ENCODE measurements around the gene RALA.

The RALA gene

DNA sequence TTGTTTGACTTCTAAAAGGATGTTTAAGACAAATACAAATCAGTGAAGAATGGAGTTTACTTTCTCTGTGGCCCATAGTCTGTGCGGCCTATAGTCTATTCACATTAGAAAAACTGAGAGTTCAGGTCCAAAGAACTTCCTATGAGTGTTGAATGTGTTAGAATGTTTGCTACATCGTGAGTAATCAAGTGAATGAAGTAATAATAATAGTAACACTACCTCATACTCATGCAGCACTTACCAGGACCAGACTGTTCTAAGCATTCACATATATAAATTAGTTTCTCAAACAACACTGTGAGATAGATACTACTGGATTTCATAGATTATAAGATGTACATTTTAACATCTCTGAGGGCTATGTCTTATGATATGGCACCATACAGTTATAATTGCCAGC, 70.4 kb downstream of the RALA start:
- Histone ChIP-seq H3K9ac (ENCODE audit: low read depth, low read length) (no peak overlapping the region), H3K9me3 (ENCODE audit: control insufficient read depth, insufficient read depth, low read length) (no peaks in the 10 kb centered on the region), H3K36me3 (ENCODE audit: insufficient read depth, low read length) (peaks cover 17% of the 10 kb centered on the region), H3K4me1 (ENCODE audit: insufficient read depth, low read length) (no peaks in the 10 kb centered on the region)

DNA sequence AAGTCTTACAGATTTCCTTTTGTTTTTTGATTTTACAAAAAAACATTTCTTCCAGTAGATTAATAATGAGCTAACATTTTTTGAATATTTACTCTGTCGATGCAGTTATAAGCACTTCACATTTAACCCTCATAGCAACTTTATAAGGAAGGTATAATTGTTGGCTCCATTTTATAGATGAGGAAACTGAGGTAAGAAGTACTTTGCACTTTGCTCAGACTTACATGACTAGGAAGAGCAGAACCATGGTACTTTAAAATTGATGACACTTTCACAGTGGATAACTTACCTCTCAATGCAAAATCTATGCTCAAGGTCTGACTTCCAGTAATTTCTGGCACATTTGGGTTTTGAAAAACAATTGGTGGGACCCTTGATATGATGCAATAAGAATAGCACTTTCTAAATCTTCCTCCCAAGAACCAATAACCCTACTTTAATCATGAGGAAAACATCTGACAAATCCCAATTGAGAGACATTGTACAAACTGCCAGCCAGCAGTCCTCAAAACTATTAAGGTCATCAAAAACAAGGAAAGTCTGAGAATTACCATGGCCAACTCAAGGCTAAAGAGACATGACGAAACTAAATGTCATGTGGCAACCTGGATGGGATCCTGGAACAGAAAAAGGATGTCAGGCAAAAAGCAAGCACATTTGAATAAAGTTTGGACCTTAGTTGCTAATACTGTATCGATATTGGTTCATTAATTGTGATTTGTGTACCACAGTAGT, 72.6 kb downstream of the RALA start:
- Histone ChIP-seq H3K9ac (ENCODE audit: low read depth, low read length) (no peak overlapping the region), H3K4me1 (ENCODE audit: insufficient read depth, low read length) (no peaks in the 10 kb centered on the region), H3K36me3 (ENCODE audit: insufficient read depth, low read length) (peaks cover 24% of the 10 kb centered on the region), H3K9me3 (ENCODE audit: control insufficient read depth, insufficient read depth, low read length) (no peaks in the 10 kb centered on the region)

DNA sequence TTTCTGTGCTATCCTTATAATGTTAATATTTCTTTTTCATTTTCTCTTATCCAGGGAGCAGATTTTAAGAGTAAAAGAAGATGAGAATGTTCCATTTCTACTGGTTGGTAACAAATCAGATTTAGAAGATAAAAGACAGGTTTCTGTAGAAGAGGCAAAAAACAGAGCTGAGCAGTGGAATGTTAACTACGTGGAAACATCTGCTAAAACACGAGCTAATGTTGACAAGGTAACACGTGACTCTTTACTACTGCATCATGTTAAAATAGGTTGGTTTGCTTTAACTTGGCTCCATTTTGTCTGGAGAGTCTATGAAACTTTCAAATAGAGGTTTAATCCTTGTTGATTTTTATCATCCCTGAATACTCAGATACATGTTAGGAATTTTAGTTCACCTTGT, 73.3 kb downstream of the RALA start:
- no peaks in the 10 kb centered on the region for H3K9me3 ChIP-seq (ENCODE audit: control insufficient read depth, insufficient read depth, low read length)
- no peaks in the 10 kb centered on the region for H3K4me1 ChIP-seq (ENCODE audit: insufficient read depth, low read length)
- H3K9ac ChIP-seq (ENCODE audit: low read depth, low read length) = no peak overlapping the region
- H3K36me3 ChIP-seq (ENCODE audit: insufficient read depth, low read length) = peaks cover 24% of the 10 kb centered on the region

DNA sequence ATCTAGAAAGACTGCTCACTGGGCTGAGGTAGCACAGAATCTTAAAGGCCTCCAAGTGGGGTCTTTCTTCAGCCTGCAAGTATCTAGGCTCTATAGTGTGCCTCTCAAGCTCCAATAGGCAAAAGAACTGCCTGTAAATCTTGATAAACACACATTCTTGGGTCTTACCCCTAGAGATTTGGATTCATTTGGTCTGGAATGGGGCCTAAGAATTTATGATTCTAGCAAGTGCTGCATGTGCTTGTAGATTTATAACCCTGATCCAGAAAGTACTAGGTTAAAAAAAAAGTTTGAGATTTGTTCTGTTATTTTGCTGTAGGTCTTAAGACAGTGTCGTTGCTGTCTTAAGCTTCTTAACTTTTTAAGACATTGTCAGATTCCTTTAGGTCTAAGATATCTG, 74.1 kb downstream of the RALA start:
- Histone ChIP-seq H3K9me3 (ENCODE audit: control insufficient read depth, insufficient read depth, low read length) (no peaks in the 10 kb centered on the region), H3K9ac (ENCODE audit: low read depth, low read length) (no peak overlapping the region), H3K4me1 (ENCODE audit: insufficient read depth, low read length) (no peaks in the 10 kb centered on the region), H3K36me3 (ENCODE audit: insufficient read depth, low read length) (peaks cover 23% of the 10 kb centered on the region)

DNA sequence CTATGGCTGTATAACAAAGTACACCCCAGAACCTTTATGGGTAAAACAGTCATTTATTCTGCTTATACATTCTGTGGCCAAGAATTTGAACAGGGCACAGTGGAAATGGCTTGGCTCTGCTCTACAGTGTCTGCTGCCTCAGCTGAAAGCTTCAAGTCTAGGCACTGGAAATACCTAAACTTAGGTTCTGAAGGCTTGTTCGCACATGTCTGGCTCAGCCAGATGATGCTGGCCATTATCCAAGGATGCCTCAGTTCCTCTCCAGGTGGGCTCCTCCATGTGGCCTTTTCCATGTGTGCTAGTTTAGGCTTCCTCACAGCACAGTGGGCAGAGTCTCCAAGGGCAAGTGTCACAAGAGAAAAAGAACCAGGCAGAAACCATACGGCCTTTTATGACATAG, 76.8 kb downstream of the RALA start:
- Histone ChIP-seq H3K4me1 (ENCODE audit: insufficient read depth, low read length) (no peaks in the 10 kb centered on the region), H3K9ac (ENCODE audit: low read depth, low read length) (no peak overlapping the region), H3K9me3 (ENCODE audit: control insufficient read depth, insufficient read depth, low read length) (no peaks in the 10 kb centered on the region), H3K36me3 (ENCODE audit: insufficient read depth, low read length) (peaks cover 20% of the 10 kb centered on the region)

DNA sequence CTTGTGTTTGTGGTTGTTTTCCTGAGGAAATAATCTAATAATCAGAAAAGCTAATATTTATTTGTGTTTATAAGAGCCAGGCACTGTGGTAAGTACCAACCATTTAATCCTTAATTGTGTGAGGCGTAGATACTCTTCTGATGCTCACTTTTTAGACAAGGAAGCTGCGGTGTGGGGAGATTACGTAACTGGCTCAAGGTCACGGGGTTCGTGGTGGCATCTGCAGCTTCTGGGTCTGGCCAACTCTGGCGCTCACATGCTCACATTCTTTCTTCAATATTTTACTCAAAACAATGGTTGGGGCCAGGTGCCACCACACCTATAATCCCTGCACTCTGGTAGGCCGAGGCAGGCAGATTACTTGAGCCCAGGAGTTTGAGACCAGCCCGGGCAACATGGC, 77.6 kb downstream of the RALA start:
- H3K4me1 ChIP-seq (ENCODE audit: insufficient read depth, low read length) = no peaks in the 10 kb centered on the region
- no peaks in the 10 kb centered on the region for H3K9me3 ChIP-seq (ENCODE audit: control insufficient read depth, insufficient read depth, low read length)
- no peak overlapping the region for H3K9ac ChIP-seq (ENCODE audit: low read depth, low read length)
- peaks cover 20% of the 10 kb centered on the region for H3K36me3 ChIP-seq (ENCODE audit: insufficient read depth, low read length)

DNA sequence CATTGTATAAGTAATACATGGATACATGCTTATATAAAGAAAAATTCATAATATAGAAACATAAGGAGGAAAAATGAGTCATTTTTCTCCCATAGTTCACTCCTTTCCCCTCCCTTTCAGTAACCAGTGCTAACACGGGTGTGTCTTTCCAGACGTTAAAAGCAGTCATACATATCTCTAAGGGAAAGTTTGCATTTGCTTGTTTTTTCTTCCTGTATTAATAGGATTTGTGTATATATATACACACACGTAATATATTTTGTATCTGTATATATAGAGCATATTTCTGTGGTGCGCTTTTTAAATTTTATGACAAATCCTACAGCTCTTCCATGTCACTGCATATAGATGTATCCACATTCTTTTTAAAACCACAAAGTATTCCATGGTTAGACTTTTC, 78.8 kb downstream of the RALA start:
- Histone ChIP-seq H3K9ac (ENCODE audit: low read depth, low read length) (no peak overlapping the region), H3K9me3 (ENCODE audit: control insufficient read depth, insufficient read depth, low read length) (no peaks in the 10 kb centered on the region), H3K36me3 (ENCODE audit: insufficient read depth, low read length) (peaks cover 14% of the 10 kb centered on the region), H3K4me1 (ENCODE audit: insufficient read depth, low read length) (no peaks in the 10 kb centered on the region)

- no peaks in the 10 kb centered on the region for H3K4me1 ChIP-seq (ENCODE audit: insufficient read depth, low read length)
- no peak overlapping the region for H3K9ac ChIP-seq (ENCODE audit: low read depth, low read length)
- no peaks in the 10 kb centered on the region for H3K9me3 ChIP-seq (ENCODE audit: control insufficient read depth, insufficient read depth, low read length)
- H3K36me3 ChIP-seq (ENCODE audit: insufficient read depth, low read length) = peaks cover 10% of the 10 kb centered on the region
These were observed 79.8 kb downstream of the RALA start for GRCh38 chr7:39703144-39703543.

DNA sequence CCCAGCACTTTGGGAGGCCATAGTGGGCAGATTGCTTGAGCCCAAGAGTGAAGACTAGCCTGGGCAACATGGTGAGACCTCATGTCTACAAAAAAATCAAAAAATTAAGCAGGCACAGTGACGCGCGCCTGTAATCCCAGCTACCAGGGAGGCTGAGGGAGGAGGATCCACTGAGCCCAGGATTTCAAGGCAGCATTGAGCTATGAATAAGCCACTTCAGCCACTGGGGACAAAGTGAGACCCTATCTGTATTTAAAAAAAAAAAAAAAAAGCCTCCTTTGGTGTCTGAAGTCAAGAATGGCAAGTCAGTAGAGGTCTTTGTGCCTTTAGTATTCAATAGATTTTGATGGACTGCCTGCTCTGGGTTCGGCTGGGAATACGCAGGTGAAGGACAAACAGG, 85.7 kb downstream of the RALA start:
- H3K4me1 ChIP-seq (ENCODE audit: insufficient read depth, low read length) = no peaks in the 10 kb centered on the region
- no peaks in the 10 kb centered on the region for H3K36me3 ChIP-seq (ENCODE audit: insufficient read depth, low read length)
- H3K9ac ChIP-seq (ENCODE audit: low read depth, low read length) = no peak overlapping the region
- H3K9me3 ChIP-seq (ENCODE audit: control insufficient read depth, insufficient read depth, low read length) = no peaks in the 10 kb centered on the region

DNA sequence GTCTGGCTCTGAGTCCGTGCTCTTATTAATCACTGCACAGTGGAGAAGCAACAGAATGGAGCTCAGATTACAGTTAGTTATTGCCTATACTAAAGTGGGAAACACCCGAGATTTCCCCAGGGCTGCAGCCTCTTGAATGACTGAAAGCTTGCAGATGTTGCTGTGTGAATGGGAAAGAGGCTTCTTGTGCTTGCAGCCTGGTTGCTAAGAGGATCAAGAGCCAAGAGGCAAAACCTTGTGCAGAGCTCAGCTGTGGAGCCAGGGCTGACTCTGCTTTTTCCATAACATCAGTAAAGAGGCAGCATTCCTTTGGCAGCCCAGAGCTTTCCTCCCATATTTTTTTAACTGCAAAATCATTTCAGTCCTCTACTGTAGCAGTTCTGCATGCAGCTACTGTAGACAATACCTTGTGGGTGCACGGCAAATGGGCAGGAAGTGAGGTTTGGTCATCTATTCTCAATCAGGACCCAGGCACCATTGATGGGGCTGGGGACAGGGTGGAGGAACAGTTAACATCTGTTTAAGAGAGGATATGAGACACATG, 86.5 kb downstream of the RALA start:
- Histone ChIP-seq H3K9ac (ENCODE audit: low read depth, low read length) (no peak overlapping the region), H3K4me1 (ENCODE audit: insufficient read depth, low read length) (no peaks in the 10 kb centered on the region)

GRCh38 chr7:39712751-39713150, 89.4 kb downstream of the RALA start:
- Histone ChIP-seq H3K9me3 (ENCODE audit: control insufficient read depth, insufficient read depth, low read length) (peaks cover 13% of the 10 kb centered on the region), H3K9ac (ENCODE audit: low read depth, low read length) (no peak overlapping the region), H3K36me3 (ENCODE audit: insufficient read depth, low read length) (no peaks in the 10 kb centered on the region), H3K4me1 (ENCODE audit: insufficient read depth, low read length) (no peaks in the 10 kb centered on the region)

More for the DNA sequence above, 86.5 kb downstream of the RALA start:
- Histone ChIP-seq H3K36me3 (ENCODE audit: insufficient read depth, low read length) (no peaks in the 10 kb centered on the region), H3K9me3 (ENCODE audit: control insufficient read depth, insufficient read depth, low read length) (peaks cover 5% of the 10 kb centered on the region; the same call in 1 of the 2 replicates)

GRCh38 chr7:39714447-39715091, 91.2 kb downstream of the RALA start:
- peaks cover 15% of the 10 kb centered on the region for H3K9me3 ChIP-seq (ENCODE audit: control insufficient read depth, insufficient read depth, low read length)
- no peaks in the 10 kb centered on the region for H3K4me1 ChIP-seq (ENCODE audit: insufficient read depth, low read length)
- no peak overlapping the region for H3K9ac ChIP-seq (ENCODE audit: low read depth, low read length)
- H3K36me3 ChIP-seq (ENCODE audit: insufficient read depth, low read length) = no peaks in the 10 kb centered on the region

GRCh38 chr7:39720586-39720985, 97.2 kb downstream of the RALA start:
- H3K4me1 ChIP-seq (ENCODE audit: insufficient read depth, low read length) = peaks cover 6% of the 10 kb centered on the region
- H3K9ac ChIP-seq (ENCODE audit: low read depth, low read length) = no peak overlapping the region; the same call in 1 of the 2 replicates
- peaks cover 8% of the 10 kb centered on the region for H3K9me3 ChIP-seq (ENCODE audit: control insufficient read depth, insufficient read depth, low read length)
- H3K36me3 ChIP-seq (ENCODE audit: insufficient read depth, low read length) = no peaks in the 10 kb centered on the region

GRCh38 chr7:39721345-39721744, 98.0 kb downstream of the RALA start:
- Histone ChIP-seq H3K4me1 (ENCODE audit: insufficient read depth, low read length) (peaks cover 10% of the 10 kb centered on the region), H3K9me3 (ENCODE audit: control insufficient read depth, insufficient read depth, low read length) (peaks cover 4% of the 10 kb centered on the region), H3K9ac (ENCODE audit: low read depth, low read length) (no peak overlapping the region), H3K36me3 (ENCODE audit: insufficient read depth, low read length) (no peaks in the 10 kb centered on the region)
